Ascending aorta (tissue), 2 donors: Measurements from ENCODE around the gene RBM33. TPM values are rescaled to one million over a fixed set of nuclear protein-coding genes. Genes with fewer than 3 reads are reported as not detected.

Experiments used
- DNase-seq, 2 donors: peaks; one replicate each; pipeline ENCODE4 v3.0.0-alpha.2; 2019; ENCODE audit warnings: low spot score in 2 of 2
- H3K27ac ChIP-seq, 2 donors: fragments of 200-600 bp; sonication (generic); one replicate each; pipeline ENCODE4 v1.5.1; 2016 to 2017; ENCODE audit warnings: mild to moderate bottlenecking in 1 of 2
- H3K27me3 ChIP-seq: fragments of 200-600 bp; sonication (generic); one replicate; pipeline ENCODE4 v1.5.1; 2017
- H3K36me3 ChIP-seq, 2 donors: fragments of 200-600 bp; sonication (generic); one replicate each; pipeline ENCODE4 v1.5.1; 2016
- H3K4me1 ChIP-seq, 2 donors: fragments of 200-600 bp; sonication (generic); one replicate each; pipeline ENCODE4 v1.5.1; 2016 to 2017; ENCODE audit warnings: mild to moderate bottlenecking in 1 of 2
- H3K4me3 ChIP-seq, 2 donors: fragments of 200-600 bp; sonication (generic); one replicate each; pipeline ENCODE4 v1.5.1; 2016 to 2017; ENCODE audit warnings: mild to moderate bottlenecking in 1 of 2
- H3K9me3 ChIP-seq, 2 donors: fragments of 200-600 bp; sonication (generic); one replicate each; pipeline ENCODE4 v1.5.1; 2016
- CTCF ChIP-seq, 3 experiments: fragments of 200-600 bp in 2 of 3; fragments of 450-650 bp in 1 of 3; sonication (generic) in 2 of 3; IDR thresholded peaks; one replicate each; pipeline ENCODE4 v1.5.1; 2016 to 2019; ENCODE audit warnings: antibody characterized with exemption in 3 of 3, mild to moderate bottlenecking in 1 of 3, moderate library complexity in 1 of 3
- intact Hi-C: fragments of 100-400 bp; cut with DNase I; formaldehyde crosslinking; loops from one replicate; pipeline ENCODE4 v1.15.1; 2023
- total RNA-seq: library from RNA; depleted of rRNA; stranded (reverse); fragments of >200 nt; gene quantifications from one replicate; pipeline ENCODE4 v1.1.0, GENCODE V29; 2016

Gene RBM33
- total RNA-seq, 1 donor from 2014 or later = 44.2 TPM

- intact Hi-C loops = no loop called here
- TF ChIP-seq CTCF (IDR thresholded peaks at IDR 0.05) = no peak
Observed at GRCh38 chr7:155701972-155702544, 57.6 kb downstream of the RBM33 start.

GRCh38 chr7:155702616-155703015 is 58.2 kb downstream of the RBM33 start:
- no peak for DNase-seq
- Histone ChIP-seq H3K27ac (no peak overlapping the region), H3K36me3 (peaks cover 44% of the 10 kb centered on the region in 2 donors), H3K9me3 (no peaks in the 10 kb centered on the region), H3K4me3 (no peak overlapping the region), H3K27me3 (no peaks in the 10 kb centered on the region), H3K4me1 (no peaks in the 10 kb centered on the region)
- intact Hi-C loops = no loop called here
- TF ChIP-seq CTCF (IDR thresholded peaks at IDR 0.05) = no peak

More at GRCh38 chr7:155701972-155702544, 57.6 kb downstream of the RBM33 start:
- Histone ChIP-seq H3K27ac (no peak overlapping the region), H3K27me3 (no peaks in the 10 kb centered on the region), H3K4me3 (no peak overlapping the region), H3K4me1 (no peaks in the 10 kb centered on the region), H3K9me3 (no peaks in the 10 kb centered on the region), H3K36me3 (peaks cover 38 to 40% of the 10 kb centered on the region in 2 donors)
- DNase-seq = no peak

DNA sequence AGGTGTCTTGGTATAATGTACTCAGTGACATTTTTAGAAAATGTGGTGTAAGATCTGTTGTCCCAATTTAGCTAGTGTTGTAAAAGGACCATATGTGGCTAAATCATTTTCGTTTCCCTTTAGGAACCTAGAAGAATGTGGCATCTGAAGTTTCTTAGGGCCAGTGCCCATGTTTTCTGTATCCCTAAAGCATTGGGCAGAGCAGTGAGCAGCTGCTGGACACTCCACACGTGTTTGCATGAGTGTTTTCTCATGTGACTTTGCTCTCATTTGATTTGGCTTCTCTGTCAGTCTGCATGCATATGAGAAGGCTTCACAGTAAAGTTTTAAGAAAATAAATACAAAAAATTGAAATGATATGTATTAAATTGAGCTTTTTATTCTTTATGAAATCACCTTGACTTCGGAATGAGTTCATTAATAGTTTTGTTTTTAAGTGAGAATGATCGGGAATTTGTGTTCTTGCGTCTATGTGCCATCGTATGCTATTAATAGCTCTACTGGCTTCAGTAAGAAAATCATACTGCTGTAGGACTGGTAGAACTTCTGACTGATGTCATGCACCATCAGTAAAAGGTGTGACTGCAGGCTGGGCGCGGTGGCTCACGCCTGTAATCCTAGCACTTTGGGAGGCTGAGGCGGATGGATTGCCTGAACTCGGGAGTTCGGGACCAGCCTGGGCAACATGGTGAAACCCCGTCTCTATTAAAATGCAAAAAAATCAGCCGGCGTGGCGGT is 61.3 kb downstream of the RBM33 start:
- intact Hi-C loops = no loop called here
- no peak for TF ChIP-seq CTCF (IDR thresholded peaks at IDR 0.05)

GRCh38 chr7:155706376-155706775 is 61.9 kb downstream of the RBM33 start:
- DNase-seq = no peak
- Histone ChIP-seq H3K4me3 (no peak overlapping the region), H3K27me3 (no peaks in the 10 kb centered on the region), H3K27ac (no peak overlapping the region), H3K9me3 (no peaks in the 10 kb centered on the region), H3K4me1 (no peaks in the 10 kb centered on the region), H3K36me3 (peaks cover 57 to 76% of the 10 kb centered on the region in 2 donors)
- intact Hi-C loops = no loop called here
- no peak for TF ChIP-seq CTCF (IDR thresholded peaks at IDR 0.05)

More for the DNA sequence above, 61.3 kb downstream of the RBM33 start:
- no peaks in the 10 kb centered on the region for H3K9me3 ChIP-seq
- peaks cover 59 to 76% of the 10 kb centered on the region in 2 donors for H3K36me3 ChIP-seq
- H3K4me3 ChIP-seq = no peak overlapping the region
- H3K27me3 ChIP-seq = no peaks in the 10 kb centered on the region
- H3K27ac ChIP-seq = no peak overlapping the region
- H3K4me1 ChIP-seq = no peaks in the 10 kb centered on the region
- DNase-seq = no peak

DNA sequence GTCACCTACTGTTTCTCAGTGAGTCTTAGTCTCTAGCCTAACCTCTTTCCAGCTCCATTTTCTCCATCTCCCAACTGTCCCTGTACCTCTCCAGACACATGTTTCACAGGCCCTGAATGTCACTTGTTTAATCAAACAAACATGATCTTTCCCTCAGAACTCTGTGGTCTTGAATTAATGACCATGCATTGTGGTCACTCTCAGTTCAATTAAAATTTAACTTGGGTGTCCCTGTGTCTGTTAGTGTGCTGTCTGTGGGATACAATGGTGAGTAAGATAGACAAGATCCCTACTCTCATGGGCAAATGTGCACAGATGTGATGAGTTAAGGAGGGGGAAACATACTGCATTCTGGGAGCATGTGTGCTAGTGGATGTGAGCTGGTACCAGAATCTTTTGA is 65.0 kb downstream of the RBM33 start:
- H3K4me1 ChIP-seq = no peaks in the 10 kb centered on the region
- peaks cover 46 to 76% of the 10 kb centered on the region in 2 donors for H3K36me3 ChIP-seq
- no peaks in the 10 kb centered on the region for H3K9me3 ChIP-seq
- no peak overlapping the region for H3K4me3 ChIP-seq
- H3K27ac ChIP-seq = no peak overlapping the region
- TF ChIP-seq CTCF (IDR thresholded peaks at IDR 0.05) = no peak
- no peaks in the 10 kb centered on the region for H3K27me3 ChIP-seq
- no peak for DNase-seq
- intact Hi-C loops = no loop called here
